Lung microvascular endothelial cell (primary cell): Measurements from ENCODE around the gene NDN. TPM values are rescaled to one million over a fixed set of nuclear protein-coding genes. Genes with fewer than 3 reads are reported as not detected.
"Not testable (repeated sequence)": the region's sequence is repeated elsewhere in the genome, so short reads cannot be mapped to it uniquely, and the experiment has no call there.

Experiments
- DNase-seq, 2 donors: peaks; one replicate each; pipeline versions ENCODE4 v3.0.0 to v3.0.0-alpha.2; 2010; ENCODE audit warnings: low read depth in 2 of 2
- total RNA-seq: library from RNA; depleted of rRNA; stranded (reverse); fragments of >200 nt; gene quantifications from 2 replicates; pipeline ENCODE4 v1.2.1, GENCODE V29; 2014

The NDN gene
- 25.3 and 26.8 TPM in 2 replicates for total RNA-seq

GRCh38 chr15:23687143-23687470, at the start of gene NDN:
TSS of gene NDN (minus strand) at chr15:23687305. CDS start at chr15:23687217, 88 bp downstream.
- DNase-seq = peak; percentile 6 to 38

GRCh38 chr15:23736033-23736673, 49.0 kb upstream of the NDN start:
- DNase-seq = no peak

GRCh38 chr15:23734862-23735261, 47.8 kb upstream of the NDN start:
- DNase-seq = no peak

- DNase-seq = not testable (repeated sequence)
These were observed 27.0 kb upstream of the NDN start for GRCh38 chr15:23713874-23714656.

GRCh38 chr15:23708332-23708731, 21.2 kb upstream of the NDN start:
- DNase-seq = no peak

- no peak for DNase-seq
These were observed 8.2 kb upstream of the NDN start for GRCh38 chr15:23695282-23695681.

- DNase-seq = no peak
These were observed 7.5 kb upstream of the NDN start for GRCh38 chr15:23694592-23694991.

GRCh38 chr15:23690450-23690852, 3.3 kb upstream of the NDN start:
- DNase-seq = no peak

- DNase-seq = no peak
These were observed 2.9 kb upstream of the NDN start for GRCh38 chr15:23690015-23690414.

GRCh38 chr15:23686466-23687142, 501 bp downstream of the NDN start:
- DNase-seq = peak; percentile 1 to 4

GRCh38 chr15:23671481-23671880, 15.6 kb downstream of the NDN start:
- no peak for DNase-seq

GRCh38 chr15:23670970-23671369, 16.1 kb downstream of the NDN start:
- DNase-seq = no peak

- no peak for DNase-seq
These were observed 23.9 kb downstream of the NDN start for GRCh38 chr15:23663232-23663631.

- peak; percentile 7 to 10 for DNase-seq
These were observed 38.1 kb downstream of the NDN start for GRCh38 chr15:23648920-23649515.

- no peak for DNase-seq
These were observed 39.4 kb downstream of the NDN start, which contains the start of gene MAGEL2 for GRCh38 chr15:23647421-23648370. TSS of gene MAGEL2 (minus strand) at chr15:23647867. CDS start at chr15:23647742, 125 bp downstream.

- no peak for DNase-seq
These were observed 40.2 kb downstream of the NDN start for GRCh38 chr15:23647001-23647295.

- DNase-seq = no peak
These were observed 40.7 kb downstream of the NDN start for GRCh38 chr15:23646165-23647000.

GRCh38 chr15:23645371-23646164, 41.5 kb downstream of the NDN start:
- DNase-seq = no peak

GRCh38 chr15:23644829-23645228, 42.3 kb downstream of the NDN start:
- no peak for DNase-seq
